ENCODE measurements around the gene PDE10A. TPM values are rescaled to one million over a fixed set of nuclear protein-coding genes. Genes with fewer than 3 reads are reported as not detected.

The PDE10A gene
- total and polyA plus RNA-seq, 2 of the 13 experiments (the other 11 are each of a cell fraction or from before 2014, with no cell fraction given), result not detected

DNA sequence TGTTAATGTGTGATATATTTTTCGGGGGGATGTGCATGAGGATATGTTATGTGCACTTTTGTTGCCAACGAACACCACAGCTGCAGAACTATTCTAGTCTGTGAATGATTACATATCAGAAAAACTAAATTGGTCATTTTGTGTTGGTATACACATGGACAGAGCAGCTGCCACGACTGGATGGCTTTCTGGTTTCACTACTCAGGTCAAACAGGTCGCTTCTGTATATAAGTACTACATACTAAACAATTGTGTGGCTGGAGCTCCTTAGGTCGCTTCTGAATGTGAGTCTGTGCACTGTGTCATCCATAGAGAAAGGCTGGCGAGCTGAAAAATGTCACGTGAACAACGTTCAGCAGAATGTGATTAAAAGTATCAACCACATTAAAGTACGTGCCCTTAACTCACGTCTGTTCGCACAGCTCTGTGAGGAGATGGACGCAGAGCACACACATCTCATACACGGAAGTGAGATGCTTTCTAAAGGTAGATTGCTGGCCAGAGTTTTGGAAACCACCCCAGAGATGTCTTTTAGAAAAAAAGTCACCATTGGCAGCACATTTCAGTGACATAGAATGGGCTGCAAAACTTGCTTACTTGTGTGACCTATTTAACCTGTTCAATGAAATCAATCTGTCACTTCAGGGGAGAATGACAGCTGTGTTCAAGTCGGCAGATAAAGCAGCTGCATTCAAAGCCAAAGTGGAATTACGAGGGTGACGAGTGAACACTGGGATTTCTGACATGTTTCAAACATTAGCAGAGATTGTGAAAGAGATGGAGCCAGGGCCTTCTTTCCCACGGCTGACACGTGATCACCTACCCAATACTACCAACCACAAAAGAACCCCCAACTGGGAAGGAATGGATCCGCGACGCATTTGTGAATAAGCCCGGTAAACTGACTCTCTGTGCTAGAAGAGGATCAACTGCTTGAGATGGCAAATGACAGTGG lies 176.6 kb downstream of the PDE10A start (continued):
- TF ChIP-seq SNAPC4 (CRISPR knock-in tag; IDR thresholded peaks at IDR 0.05) (no peak), SMAD3 (CRISPR knock-in tag; IDR thresholded peaks at IDR 0.05) (no peak), ZNF34 (CRISPR knock-in tag; IDR thresholded peaks at IDR 0.05; ENCODE audit: borderline replicate concordance) (no peak)

DNA sequence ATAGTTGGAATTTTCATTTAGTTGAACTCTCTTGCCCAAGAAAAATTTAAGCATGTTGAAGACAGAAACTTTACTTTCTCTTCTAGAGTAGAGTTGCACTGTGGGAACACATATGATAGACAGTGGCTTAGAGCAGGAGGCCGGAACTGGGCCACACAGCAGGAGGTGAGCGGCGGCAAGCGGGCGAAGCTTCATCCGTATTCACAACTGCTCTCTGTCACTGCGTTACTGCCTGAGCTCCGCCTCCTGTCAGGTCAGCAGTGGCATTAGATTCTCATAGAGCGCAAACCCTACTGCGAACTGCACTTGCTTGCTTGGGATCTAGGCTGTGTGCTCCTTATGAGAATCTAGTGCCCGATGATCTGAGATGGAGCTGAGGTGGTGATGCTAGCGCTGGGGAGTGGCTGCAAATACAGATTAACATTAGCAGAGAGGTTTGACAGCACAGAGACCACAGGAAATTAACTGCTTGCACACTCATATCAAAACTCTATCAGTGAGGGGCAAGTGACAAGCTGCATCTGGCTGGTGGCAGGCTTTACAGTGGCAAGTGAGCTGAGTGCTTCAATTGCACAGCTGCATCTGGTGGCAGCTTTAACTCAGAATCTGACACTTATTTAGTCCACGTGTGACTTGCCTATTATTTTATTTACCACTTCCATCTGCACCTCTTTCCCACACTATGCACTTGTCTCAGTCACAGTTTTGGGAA lies 178.7 kb downstream of the PDE10A start:
- Histone ChIP-seq H3K4me3 (replicated peaks in 1 of 3; ENCODE audit: insufficient read depth in 1 of 3, low read depth in 2 of 3, low read length in 3 of 3) (no peak overlapping the region), H3K4me1 (ENCODE audit: insufficient read depth, low read length) (no peaks in the 10 kb centered on the region), H3K79me2 (ENCODE audit: insufficient read depth, low read length) (no peaks in the 10 kb centered on the region), H3K27me3 (ENCODE audit: control insufficient read depth in 1 of 2, insufficient read depth in 2 of 2, low read length in 2 of 2) (no peaks in the 10 kb centered on the region), H3K4me2 (ENCODE audit: low read depth, low read length) (no peak overlapping the region), H3K27ac (ENCODE audit: extremely low read length, insufficient read depth, low read length) (no peak overlapping the region), H4K20me1 (ENCODE audit: insufficient read depth, low read length) (no peaks in the 10 kb centered on the region), H3K36me3 (replicated peaks in 1 of 2; ENCODE audit: control insufficient read depth in 1 of 2, insufficient read depth in 2 of 2, low read length in 2 of 2) (no peaks in the 10 kb centered on the region), H3K9ac (ENCODE audit: insufficient read depth, low read depth, low read length) (no peak overlapping the region), H2AFZ (ENCODE audit: low read length) (no peak overlapping the region), H3K9me3 (ENCODE audit: low read length) (no peaks in the 10 kb centered on the region)
- intact Hi-C loops (cut with micrococcal nuclease; ENCODE audit: unreplicated experiment), result no loop called here
- BruUV-seq (replicated peaks), result no TSS peak
- no peak for DNase-seq (ENCODE audit: low spot score)
- 48% methylated on average over 11 of the region's 13 CpGs for WGBS (ENCODE audit: low lambda C conversion rate)
- in situ Hi-C loops (cut with HindIII; ENCODE audit: extremely low pct_ligation_motif_present, low pct_unique_long_range_greater_than_20kb), result no loop called here
- no peak for TF ChIP-seq GPN1 (CRISPR knock-in tag; IDR thresholded peaks at IDR 0.05; ENCODE audit: borderline replicate concordance)
- TF ChIP-seq KLF13 (CRISPR knock-in tag; IDR thresholded peaks at IDR 0.05), result no peak
- no peak for TF ChIP-seq NR2F6 (IDR thresholded peaks at IDR 0.05)
- TF ChIP-seq NR2F6 (CRISPR knock-in tag; IDR thresholded peaks at IDR 0.05), result no peak
- TF ChIP-seq ZNF33B (CRISPR knock-in tag; IDR thresholded peaks at IDR 0.05), result no peak
- POLR2A ChIA-PET, result no interaction called here
- ATAC-seq, result no peak
- CTCF ChIA-PET (ENCODE audit: low intra/inter-chr PET ratio, low total read pairs), result no interaction called here
- FAIRE-seq, result no peak

Data from HepG2 (cell line).